Mesenchymal stem cell (in vitro differentiated cells and primary cell): ENCODE measurements around the gene ESRRG.

Experiments used
- DNase-seq: peaks from one replicate; pipeline ENCODE4 v3.0.0-alpha.2; 2013
- H2AFZ ChIP-seq: one replicate; pipeline ENCODE4 v1.6.1; 2013; ENCODE audit warnings: low read depth, mild to moderate bottlenecking, control low read depth, inconsistent platforms, low read length, moderate library complexity
- H2AK5ac ChIP-seq: 2 replicates; pipeline ENCODE4 v1.6.1; 2013; ENCODE audit warnings: low read length, moderate library complexity, mild to moderate bottlenecking, inconsistent platforms; ENCODE audit not compliant: severe bottlenecking
- H2BK120ac ChIP-seq: one replicate; pipeline ENCODE4 v1.6.1; 2013; ENCODE audit warnings: low read depth, mild to moderate bottlenecking, inconsistent platforms, low read length, moderate library complexity
- H2BK12ac ChIP-seq, 2 experiments: one replicate each; pipeline ENCODE4 v1.6.1; 2013; ENCODE audit warnings: inconsistent platforms in 2 of 2, low read length in 2 of 2, mild to moderate bottlenecking in 2 of 2, moderate library complexity in 2 of 2, control low read depth in 1 of 2
- H2BK15ac ChIP-seq: one replicate; pipeline ENCODE4 v1.6.1; 2013; ENCODE audit warnings: mild to moderate bottlenecking, low read depth, inconsistent platforms; ENCODE audit not compliant: poor library complexity, severe bottlenecking
- H2BK5ac ChIP-seq: 2 replicates; pipeline ENCODE4 v1.6.1; 2013; ENCODE audit warnings: low read depth, mild to moderate bottlenecking, low read length, control low read depth, inconsistent platforms; ENCODE audit not compliant: poor library complexity, severe bottlenecking
- H3K14ac ChIP-seq, 2 experiments: one replicate each; pipeline ENCODE4 v1.6.1; 2013; ENCODE audit warnings: inconsistent platforms in 2 of 2, low read length in 2 of 2, control low read depth in 1 of 2, mild to moderate bottlenecking in 1 of 2, moderate library complexity in 1 of 2
- H3K18ac ChIP-seq, 2 experiments: one replicate each; pipeline ENCODE4 v1.6.1; 2013; ENCODE audit warnings: inconsistent platforms in 2 of 2, low read length in 2 of 2, control low read depth in 1 of 2, low read depth in 1 of 2, mild to moderate bottlenecking in 1 of 2
- H3K23ac ChIP-seq, 2 experiments: one replicate each; pipeline ENCODE4 v1.6.1; 2013; ENCODE audit warnings: inconsistent platforms in 2 of 2, low read length in 2 of 2, mild to moderate bottlenecking in 2 of 2, moderate library complexity in 2 of 2, control low read depth in 1 of 2
- H3K27ac ChIP-seq: 2 replicates; pipeline ENCODE4 v1.5.1; 2013; ENCODE audit warnings: mild to moderate bottlenecking, moderate library complexity, low read length, control low read depth, inconsistent platforms; ENCODE audit not compliant: poor library complexity, severe bottlenecking
- H3K27me3 ChIP-seq, 2 experiments: 2 replicates each; pipeline versions ENCODE4 v1.6.1 to v1.7.0; 2013; ENCODE audit warnings: low read length in 2 of 2, mild to moderate bottlenecking in 2 of 2, moderate library complexity in 2 of 2, control low read depth in 1 of 2, inconsistent platforms in 1 of 2; ENCODE audit not compliant: control insufficient read depth in 1 of 2, insufficient read depth in 1 of 2
- H3K36me3 ChIP-seq, 2 experiments: 2 replicates each; pipeline versions ENCODE4 v1.6.1 to v1.7.0; 2013; ENCODE audit warnings: low read length in 2 of 2, control low read depth in 1 of 2, inconsistent platforms in 1 of 2, low read depth in 1 of 2, mild to moderate bottlenecking in 1 of 2; ENCODE audit not compliant: insufficient read depth in 2 of 2, control insufficient read depth in 1 of 2
- H3K4ac ChIP-seq, 2 experiments: one replicate each; pipeline ENCODE4 v1.6.1; 2013; ENCODE audit warnings: inconsistent platforms in 2 of 2, low read length in 2 of 2, mild to moderate bottlenecking in 2 of 2, moderate library complexity in 2 of 2, control low read depth in 1 of 2, low read depth in 1 of 2
- H3K4me1 ChIP-seq: 2 replicates; pipeline ENCODE4 v1.6.1; 2013; ENCODE audit warnings: low read depth, low read length, control low read depth; ENCODE audit not compliant: control insufficient read depth, insufficient read depth
- H3K4me2 ChIP-seq: 2 replicates; pipeline ENCODE4 v1.6.1; 2013; ENCODE audit warnings: low read length, mild to moderate bottlenecking, inconsistent platforms; ENCODE audit not compliant: poor library complexity, severe bottlenecking
- H3K4me3 ChIP-seq, 2 experiments: 2 replicates each; pipeline versions ENCODE4 v1.5.1 to v1.7.0; 2013; ENCODE audit warnings: low read length in 2 of 2, mild to moderate bottlenecking in 2 of 2, control low read depth in 1 of 2, low read depth in 1 of 2; ENCODE audit not compliant: insufficient read depth in 1 of 2
- H3K79me1 ChIP-seq: replicated peaks from 2 replicates; pipeline ENCODE4 v1.6.1; 2013; ENCODE audit warnings: mild to moderate bottlenecking, control low read depth, low read length, inconsistent platforms; ENCODE audit not compliant: poor library complexity, severe bottlenecking
- H3K9ac ChIP-seq: 2 replicates; pipeline ENCODE4 v1.7.0; 2013; ENCODE audit warnings: mild to moderate bottlenecking, low read length, moderate library complexity
- H3K9me3 ChIP-seq: 2 replicates; pipeline ENCODE4 v1.7.0; 2013; ENCODE audit warnings: mild to moderate bottlenecking, low read length; ENCODE audit not compliant: control insufficient read depth
- H4K8ac ChIP-seq: one replicate; pipeline ENCODE4 v1.6.1; 2013; ENCODE audit warnings: inconsistent platforms, mild to moderate bottlenecking, low read length, moderate library complexity
- H4K91ac ChIP-seq: one replicate; pipeline ENCODE4 v1.6.1; 2013; ENCODE audit warnings: mild to moderate bottlenecking, low read length, inconsistent platforms
- WGBS: methylation state at CpG from one replicate; pipeline ENCODE4 v1.1.7; 2013; ENCODE audit warnings: mixed read lengths; 5-methylcytosine and 5-hydroxymethylcytosine counted together

ESRRG gene

DNA sequence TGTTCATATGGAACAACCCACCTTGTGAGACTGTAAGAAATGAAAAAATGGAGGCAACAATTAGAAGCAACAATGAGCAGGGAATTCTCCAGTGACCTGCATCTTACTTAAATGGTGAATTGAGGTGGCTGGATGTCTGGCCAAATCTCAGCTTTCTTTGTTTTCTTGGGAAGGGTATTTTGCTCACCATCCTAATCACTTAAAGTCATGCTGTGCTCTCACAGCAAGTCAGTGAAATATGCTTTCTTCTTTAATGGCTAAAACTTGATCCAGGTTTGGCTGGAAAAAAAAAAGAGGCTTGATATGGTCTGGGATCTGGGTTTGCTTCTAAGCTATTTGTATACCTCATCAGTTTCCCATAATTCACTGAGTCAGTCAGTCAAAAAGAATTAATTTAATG is 124.8 kb downstream of the ESRRG start:
- no peak overlapping the region for H3K4ac ChIP-seq
- DNase-seq: no peak
- H2BK15ac ChIP-seq: no peak overlapping the region
- H3K36me3 ChIP-seq: no peaks in the 10 kb centered on the region
- H2BK12ac ChIP-seq: no peak overlapping the region
- H2BK5ac ChIP-seq: no peak overlapping the region
- no peak overlapping the region for H2BK120ac ChIP-seq
- no peak overlapping the region for H3K4me2 ChIP-seq
- no peak overlapping the region for H4K91ac ChIP-seq
- H3K79me1 ChIP-seq: no peaks in the 10 kb centered on the region
- no peaks in the 10 kb centered on the region for H3K27me3 ChIP-seq
- H3K4me1 ChIP-seq: no peaks in the 10 kb centered on the region
- H3K9me3 ChIP-seq: no peaks in the 10 kb centered on the region
- H3K23ac ChIP-seq: no peak overlapping the region
- no peak overlapping the region for H3K4me3 ChIP-seq
- H3K18ac ChIP-seq: no peak overlapping the region
- H2AFZ ChIP-seq: no peak overlapping the region
- no peak overlapping the region for H3K27ac ChIP-seq
- no peak overlapping the region for H3K9ac ChIP-seq
- H2AK5ac ChIP-seq: no peak overlapping the region
- H3K14ac ChIP-seq: no peak overlapping the region
- H4K8ac ChIP-seq: no peak overlapping the region

DNA sequence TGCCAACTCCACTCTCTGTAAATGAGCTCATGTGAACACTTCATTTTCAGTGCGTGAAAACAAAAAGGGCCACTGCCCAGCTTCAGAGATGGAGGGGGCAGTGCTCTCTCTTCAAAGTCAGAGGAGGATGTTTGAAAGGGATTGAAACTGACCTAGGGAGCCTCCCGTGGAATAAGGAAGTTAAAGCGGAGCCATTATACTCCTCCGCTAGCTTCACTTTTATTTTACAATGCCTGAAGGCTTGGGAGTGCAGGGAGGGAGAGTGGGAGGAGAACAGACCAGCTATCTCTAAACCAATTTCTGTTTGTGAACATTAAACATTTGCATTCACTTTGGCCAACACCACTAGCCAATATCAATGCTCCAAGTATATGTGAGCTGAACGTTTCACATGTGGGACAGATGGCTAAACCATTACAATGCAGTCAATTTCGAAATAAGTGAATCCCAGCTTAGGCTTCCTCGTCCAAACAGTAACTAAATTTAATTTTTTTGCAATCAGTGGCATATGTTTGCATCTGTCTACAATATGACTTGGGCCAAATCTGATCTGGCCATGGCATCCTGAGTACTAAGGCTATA is 126.9 kb downstream of the ESRRG start:
- Histone ChIP-seq H3K36me3 (no peaks in the 10 kb centered on the region), H2BK15ac (no peak overlapping the region), H3K14ac (no peak overlapping the region), H3K4me2 (no peak overlapping the region), H3K9me3 (no peaks in the 10 kb centered on the region), H3K4me1 (no peaks in the 10 kb centered on the region), H3K18ac (no peak overlapping the region), H3K27me3 (no peaks in the 10 kb centered on the region), H4K8ac (no peak overlapping the region), H3K79me1 (no peaks in the 10 kb centered on the region), H2AK5ac (no peak overlapping the region), H2BK12ac (no peak overlapping the region), H4K91ac (no peak overlapping the region), H2AFZ (no peak overlapping the region), H3K4ac (no peak overlapping the region), H2BK120ac (no peak overlapping the region), H3K27ac (no peak overlapping the region), H2BK5ac (no peak overlapping the region), H3K23ac (no peak overlapping the region), H3K4me3 (no peak overlapping the region), H3K9ac (no peak overlapping the region)
- DNase-seq: no peak
- WGBS: 72% methylated on average over 7 of the region's 7 CpGs

DNA sequence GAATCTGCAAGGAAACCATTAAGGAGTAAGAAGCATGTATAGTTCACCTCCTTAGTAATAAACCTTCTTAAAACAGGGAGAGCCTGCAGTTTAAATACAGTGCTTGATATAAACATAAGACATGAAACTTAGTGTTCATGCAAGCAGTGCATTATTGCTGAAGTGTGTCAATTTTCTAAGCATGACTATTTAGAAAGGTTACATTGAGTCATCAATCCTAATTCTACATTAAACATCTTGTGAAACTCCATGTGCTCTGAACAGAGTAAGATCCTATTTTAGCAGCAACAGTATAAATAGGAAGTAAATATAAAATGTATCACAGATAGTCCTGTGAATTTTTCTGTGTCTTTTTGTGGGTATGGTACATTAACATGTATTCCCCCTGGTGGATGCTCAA is 135.5 kb downstream of the ESRRG start:
- Histone ChIP-seq H2BK120ac (no peak overlapping the region), H3K18ac (no peak overlapping the region), H3K9ac (no peak overlapping the region), H3K27me3 (no peaks in the 10 kb centered on the region), H3K79me1 (no peaks in the 10 kb centered on the region), H2AFZ (no peak overlapping the region), H3K9me3 (no peaks in the 10 kb centered on the region), H3K4ac (no peak overlapping the region), H3K36me3 (no peaks in the 10 kb centered on the region), H3K4me3 (no peak overlapping the region), H3K23ac (no peak overlapping the region), H2BK5ac (no peak overlapping the region), H3K4me2 (no peak overlapping the region), H2AK5ac (no peak overlapping the region), H2BK12ac (no peak overlapping the region), H4K8ac (no peak overlapping the region), H4K91ac (no peak overlapping the region), H3K4me1 (no peaks in the 10 kb centered on the region), H3K14ac (no peak overlapping the region), H3K27ac (no peak overlapping the region), H2BK15ac (no peak overlapping the region)
- no peak for DNase-seq

DNA sequence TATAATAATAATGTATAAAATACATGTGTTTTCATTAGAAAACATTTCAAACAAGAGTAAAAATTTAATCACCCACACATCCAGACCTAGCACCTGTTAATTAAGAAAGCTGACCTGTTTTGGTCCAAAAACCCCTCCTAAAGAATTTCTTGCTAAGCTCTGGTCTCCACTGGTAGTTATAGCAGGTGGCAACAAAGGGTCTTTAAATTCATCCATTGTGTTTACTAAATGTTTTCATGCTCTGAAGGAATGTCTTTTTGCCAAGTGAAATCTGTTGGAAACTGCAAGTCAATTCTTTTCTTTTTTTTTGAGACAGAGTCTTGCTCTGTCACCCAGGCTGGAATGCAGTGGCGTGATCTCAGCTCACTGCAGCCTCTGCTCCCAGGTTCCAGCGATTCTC is 141.1 kb downstream of the ESRRG start:
- no peak overlapping the region for H3K9ac ChIP-seq
- H3K27me3 ChIP-seq: no peaks in the 10 kb centered on the region
- no peak overlapping the region for H3K23ac ChIP-seq
- H3K4me3 ChIP-seq: no peak overlapping the region
- H2AK5ac ChIP-seq: no peak overlapping the region
- no peak overlapping the region for H2BK120ac ChIP-seq
- no peak for DNase-seq
- no peaks in the 10 kb centered on the region for H3K9me3 ChIP-seq
- no peak overlapping the region for H2BK15ac ChIP-seq
- H4K8ac ChIP-seq: no peak overlapping the region
- no peak overlapping the region for H3K27ac ChIP-seq
- no peak overlapping the region for H3K18ac ChIP-seq
- H3K4ac ChIP-seq: no peak overlapping the region
- H4K91ac ChIP-seq: no peak overlapping the region
- 100% methylated on average over 2 of the region's 2 CpGs for WGBS
- H3K79me1 ChIP-seq: no peaks in the 10 kb centered on the region
- no peak overlapping the region for H3K14ac ChIP-seq
- H2AFZ ChIP-seq: no peak overlapping the region
- no peaks in the 10 kb centered on the region for H3K36me3 ChIP-seq
- no peaks in the 10 kb centered on the region for H3K4me1 ChIP-seq
- H2BK5ac ChIP-seq: no peak overlapping the region
- H2BK12ac ChIP-seq: no peak overlapping the region
- no peak overlapping the region for H3K4me2 ChIP-seq
